HCT116 (cell line): Measurements from ENCODE around the gene RNF10. TPM values are rescaled to one million over a fixed set of nuclear protein-coding genes. Genes with fewer than 3 reads are reported as not detected.
A peak's percentile ranks its signal among the peaks of the same experiment; 100 is the strongest.

Experiments used
- ATAC-seq: fragments of 200-7000 bp; cut with Tn5 transposase; 2 replicates; pipeline ENCODE4 v1.9.1; 2020; ENCODE audit warnings: mild to moderate bottlenecking, moderate library complexity
- BruUV-seq: library from RNA; stranded (reverse); fragments of 400-500 nt; replicated peaks from 2 replicates; lab custom pipeline; 2021; lab: Mats Ljungman, UMichigan
- CTCF ChIA-PET: fragments of 300-600 bp; sonication (Branson Sonifier 250); formaldehyde crosslinking; loops from one replicate; lab custom pipeline; 2021; ENCODE audit warnings: antibody characterized with exemption; lab: Charles Lee
- POLR2A ChIA-PET: fragments of 300-600, 350-600 bp; sonication (Branson Sonifier 250); formaldehyde crosslinking; loops from one replicate; lab custom pipeline; 2021; ENCODE audit warnings: antibody characterized with exemption; lab: Charles Lee
- RAD21 ChIA-PET, 2 experiments: fragments of 300-600 bp; sonication (Branson Sonifier 250); formaldehyde crosslinking; loops; one replicate each; lab custom pipeline; 2023; ENCODE audit warnings: low total read pairs in 2 of 2; ENCODE audit not compliant: uncharacterized antibody in 2 of 2, unreplicated experiment in 2 of 2, low non-redundant PET in 1 of 2; lab: Charles Lee
- DNase-seq: peaks from one replicate; pipeline ENCODE4 v3.0.0-alpha.2; 2010; ENCODE audit warnings: low read depth, low spot score
- H2AFZ ChIP-seq: fragments of 200-600 bp; shearing (Covaris generic), sonication (generic); 2 replicates; pipeline ENCODE4 v1.6.1; 2017; ENCODE audit warnings: low read depth, mixed run types, mixed read lengths, antibody characterized with exemption, low read length; ENCODE audit not compliant: poor library complexity, severe bottlenecking
- H3K27ac ChIP-seq: 2 replicates; pipeline ENCODE4 v1.5.1; 2012; ENCODE audit warnings: low read depth, low read length
- H3K27me3 ChIP-seq: fragments of 200-600 bp; sonication (generic); 2 replicates; pipeline ENCODE4 v1.6.1; 2016; ENCODE audit warnings: mixed run types, low read length, mixed read lengths; ENCODE audit not compliant: insufficient read depth
- H3K36me3 ChIP-seq, 2 experiments: fragments of 200-500 bp in 1 of 2; fragments of 200-600 bp in 1 of 2; sonication (Bioruptor generic) in 1 of 2; sonication (generic) in 1 of 2; 2 replicates each; pipeline versions ENCODE4 v1.5.1 to v1.6.1; 2014 to 2016; ENCODE audit warnings: low read length in 2 of 2, inconsistent platforms in 1 of 2, mixed read lengths in 1 of 2, mixed run types in 1 of 2; ENCODE audit not compliant: insufficient read depth in 2 of 2, control insufficient read depth in 1 of 2
- H3K4me1 ChIP-seq, 2 experiments: fragments of 200-600 bp in 1 of 2; sonication (generic) in 1 of 2; 2 replicates each; pipeline versions ENCODE4 v1.5.1 to v1.6.1; 2012 to 2017; ENCODE audit warnings: low read length in 2 of 2, inconsistent platforms in 1 of 2, mild to moderate bottlenecking in 1 of 2, mixed read lengths in 1 of 2, mixed run types in 1 of 2, moderate library complexity in 1 of 2; ENCODE audit not compliant: insufficient read depth in 2 of 2, control insufficient read depth in 1 of 2
- H3K4me2 ChIP-seq: fragments of 200-600 bp; sonication (generic); 2 replicates; pipeline ENCODE4 v1.6.1; 2017; ENCODE audit warnings: mixed run types, low read length, mixed read lengths
- H3K4me3 ChIP-seq, 2 experiments: fragments of 200-600 bp in 1 of 2; sonication (generic) in 1 of 2; replicated peaks in 1 of 2; 2 replicates each; pipeline ENCODE4 v1.5.1; 2011 to 2016; ENCODE audit warnings: low read length in 2 of 2, control low read depth in 1 of 2, low read depth in 1 of 2, mild to moderate bottlenecking in 1 of 2, mixed read lengths in 1 of 2, mixed run types in 1 of 2
- H3K79me2 ChIP-seq: fragments of 200-600 bp; sonication (generic); 2 replicates; pipeline ENCODE4 v1.6.1; 2017; ENCODE audit warnings: mild to moderate bottlenecking, mixed run types, low read length, moderate library complexity, mixed read lengths; ENCODE audit not compliant: insufficient read depth
- H3K9ac ChIP-seq: fragments of 200-600 bp; sonication (generic); 2 replicates; pipeline ENCODE4 v1.6.1; 2016; ENCODE audit warnings: low read length, mixed read lengths
- H3K9me2 ChIP-seq: fragments of 200-600 bp; sonication (generic), shearing (Covaris generic); 2 replicates; pipeline ENCODE4 v1.6.1; 2017; ENCODE audit warnings: mixed run types, mild to moderate bottlenecking, moderate library complexity; ENCODE audit not compliant: insufficient read depth
- H3K9me3 ChIP-seq, 2 experiments: fragments of 200-500 bp in 1 of 2; fragments of 200-600 bp in 1 of 2; sonication (Bioruptor generic) in 1 of 2; sonication (generic) in 1 of 2; 2 replicates each; pipeline ENCODE4 v1.6.1; 2014 to 2017; ENCODE audit warnings: low read length in 2 of 2, mixed read lengths in 2 of 2, inconsistent platforms in 1 of 2, low read depth in 1 of 2, mild to moderate bottlenecking in 1 of 2, mixed run types in 1 of 2, moderate library complexity in 1 of 2; ENCODE audit not compliant: control insufficient read depth in 1 of 2, insufficient read depth in 1 of 2
- H4K20me1 ChIP-seq: fragments of 200-600 bp; sonication (generic), shearing (Covaris generic); 2 replicates; pipeline ENCODE4 v1.6.1; 2017; ENCODE audit warnings: mixed run types, mild to moderate bottlenecking, moderate library complexity; ENCODE audit not compliant: insufficient read depth
- CBX3 ChIP-seq: IDR thresholded peaks from 2 replicates; pipeline ENCODE4 v1.6.1; 2012; ENCODE audit warnings: low read depth
- CEBPB ChIP-seq: IDR thresholded peaks from 2 replicates; pipeline ENCODE4 v1.6.1; 2012; ENCODE audit warnings: low read depth
- EGR1 ChIP-seq: IDR thresholded peaks from 2 replicates; pipeline ENCODE4 v1.6.1; 2012; ENCODE audit warnings: low read depth
- JUND ChIP-seq: IDR thresholded peaks from 2 replicates; pipeline ENCODE4 v1.6.1; 2012
- MAX ChIP-seq: IDR thresholded peaks from 2 replicates; pipeline ENCODE4 v1.6.1; 2012
- POLR2A ChIP-seq: IDR thresholded peaks from 2 replicates; pipeline ENCODE4 v1.7.0; 2011; ENCODE audit warnings: borderline replicate concordance; ENCODE audit not compliant: insufficient read depth, insufficient read length; ENCODE audit errors: extremely low read depth
- POLR2AphosphoS5 ChIP-seq: IDR thresholded peaks from 2 replicates; pipeline ENCODE4 v1.6.1; 2011; ENCODE audit warnings: mild to moderate bottlenecking, low read depth, low read length, moderate library complexity
- RAD21 ChIP-seq: IDR thresholded peaks from 2 replicates; pipeline ENCODE4 v1.6.1; 2012; ENCODE audit warnings: low read depth, mild to moderate bottlenecking
- SIN3A ChIP-seq: IDR thresholded peaks from 2 replicates; pipeline ENCODE4 v1.6.1; 2012; ENCODE audit warnings: low read depth
- SP1 ChIP-seq: IDR thresholded peaks from 2 replicates; pipeline ENCODE4 v1.6.1; 2012; ENCODE audit warnings: low read depth
- SRF ChIP-seq: IDR thresholded peaks from 2 replicates; pipeline ENCODE4 v1.6.1; 2012; ENCODE audit warnings: low read depth
- TCF7L2 ChIP-seq: IDR thresholded peaks from 2 replicates; pipeline ENCODE4 v1.7.0; 2011; ENCODE audit warnings: borderline replicate concordance, inconsistent platforms; ENCODE audit not compliant: insufficient read depth, insufficient read length; ENCODE audit errors: extremely low read depth
- YY1 ChIP-seq: IDR thresholded peaks from 2 replicates; pipeline ENCODE4 v1.6.1; 2011; ENCODE audit warnings: low read length, low read depth, moderate library complexity, mild to moderate bottlenecking; ENCODE audit not compliant: insufficient replicate concordance; ENCODE audit errors: extremely low read depth
- ZNF274 ChIP-seq: fragments of 200-500 bp; sonication (Bioruptor generic); IDR thresholded peaks from 2 replicates; pipeline ENCODE4 v1.6.1; 2014; ENCODE audit warnings: mild to moderate bottlenecking, low read depth, low read length, inconsistent platforms
- intact Hi-C: fragments of 100-400 bp; cut with micrococcal nuclease; formaldehyde crosslinking; loops from 2 replicates; pipeline ENCODE4 v1.10.0; 2022
- total RNA-seq: library from RNA; stranded (reverse); gene quantifications from one replicate; pipeline ENCODE4 v1.2.1, GENCODE V29; 2021; ENCODE audit not compliant: unreplicated experiment
- TF ChIP-seq, protein P1 (sequence below): IDR thresholded peaks from 2 replicates; pipeline ENCODE4 v1.6.1; 2011; ENCODE audit warnings: mild to moderate bottlenecking, low read length, moderate library complexity; ENCODE audit not compliant: insufficient replicate concordance; ENCODE audit errors: extremely low read depth
- TF ChIP-seq, protein P2 (sequence below): IDR thresholded peaks from 2 replicates; pipeline ENCODE4 v1.6.1; 2012; ENCODE audit warnings: low read depth

RNF10 gene
- total RNA-seq, 1 experiment from 2014 or later, result 141 TPM

DNA sequence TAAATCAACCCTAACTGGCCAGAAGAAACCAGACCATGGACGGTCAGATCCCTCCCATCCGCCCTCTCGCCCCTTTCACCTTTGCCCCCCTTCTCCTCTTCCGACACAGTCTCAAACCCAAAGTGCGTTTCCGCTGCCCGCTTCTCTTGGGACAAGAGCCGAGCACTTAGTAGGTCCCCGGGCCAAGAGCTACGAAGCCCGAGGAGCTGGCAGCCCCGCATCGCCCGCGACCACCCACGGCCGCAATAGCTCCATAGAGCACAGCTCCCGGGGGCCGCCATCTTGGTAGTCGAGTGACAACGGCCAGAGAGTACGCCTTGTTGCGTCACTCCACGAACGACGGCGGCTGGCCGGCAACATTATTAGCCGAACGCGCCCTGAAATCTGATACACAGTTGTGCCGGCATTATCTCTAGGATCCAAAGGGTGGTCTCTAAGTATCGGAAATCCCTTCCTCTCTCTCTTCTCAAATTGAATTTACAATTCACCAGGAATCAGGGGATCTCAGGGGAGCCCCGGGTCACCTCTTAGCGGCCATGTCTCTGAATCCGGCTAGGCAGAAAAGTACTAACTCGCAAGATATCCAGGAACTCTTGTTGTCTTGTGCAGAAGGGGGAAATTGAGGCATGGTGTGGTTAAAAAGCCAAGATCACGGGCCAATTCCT is 5.2 kb upstream of the RNF10 start, which contains the start of gene COQ5:
TSS of gene COQ5 (minus strand) at position 298 of the 665 bp plus-strand sequence. CDS start at position 281, 17 bp downstream.
- no peaks in the 10 kb centered on the region for H3K27me3 ChIP-seq
- peak within 1 kb of the TSS; percentile 68 for H3K27ac ChIP-seq
- no peaks in the 10 kb centered on the region for H3K9me3 ChIP-seq
- RAD21 ChIA-PET, result interaction anchor here in 1 of 2 experiments (0.7 kb wide), 1 partner anchor 54 kb away, joined by 3 read pairs; no protein-coding TSS in a partner anchor
- H4K20me1 ChIP-seq, result no peaks in the 10 kb centered on the region
- peak; percentile 92 for TF ChIP-seq POLR2AphosphoS5
- TF ChIP-seq POLR2A, result peak; percentile 71
- TF ChIP-seq, protein P1, sequence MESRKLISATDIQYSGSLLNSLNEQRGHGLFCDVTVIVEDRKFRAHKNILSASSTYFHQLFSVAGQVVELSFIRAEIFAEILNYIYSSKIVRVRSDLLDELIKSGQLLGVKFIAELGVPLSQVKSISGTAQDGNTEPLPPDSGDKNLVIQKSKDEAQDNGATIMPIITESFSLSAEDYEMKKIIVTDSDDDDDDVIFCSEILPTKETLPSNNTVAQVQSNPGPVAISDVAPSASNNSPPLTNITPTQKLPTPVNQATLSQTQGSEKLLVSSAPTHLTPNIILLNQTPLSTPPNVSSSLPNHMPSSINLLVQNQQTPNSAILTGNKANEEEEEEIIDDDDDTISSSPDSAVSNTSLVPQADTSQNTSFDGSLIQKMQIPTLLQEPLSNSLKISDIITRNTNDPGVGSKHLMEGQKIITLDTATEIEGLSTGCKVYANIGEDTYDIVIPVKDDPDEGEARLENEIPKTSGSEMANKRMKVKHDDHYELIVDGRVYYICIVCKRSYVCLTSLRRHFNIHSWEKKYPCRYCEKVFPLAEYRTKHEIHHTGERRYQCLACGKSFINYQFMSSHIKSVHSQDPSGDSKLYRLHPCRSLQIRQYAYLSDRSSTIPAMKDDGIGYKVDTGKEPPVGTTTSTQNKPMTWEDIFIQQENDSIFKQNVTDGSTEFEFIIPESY, result peak; percentile 79
- TF ChIP-seq MAX, result peak; percentile 53
- TF ChIP-seq YY1, result peak; percentile 97
- 0 out of 2 replicates have a peak, but pooled peaks have one; percentile 7 for TF ChIP-seq JUND
- peak; percentile 63 for TF ChIP-seq EGR1
- peak; percentile 75 for TF ChIP-seq TCF7L2
- no peak for TF ChIP-seq SRF
- TF ChIP-seq RAD21, result no peak
- TF ChIP-seq CBX3, result peak; percentile 76; the same call in 1 of the 2 replicates
- no peak for TF ChIP-seq ZNF274
- peak; percentile 70 for TF ChIP-seq SP1
- peak; percentile 93 for TF ChIP-seq CEBPB
- TF ChIP-seq SIN3A, result peak; percentile 68
- TF ChIP-seq, protein P2, sequence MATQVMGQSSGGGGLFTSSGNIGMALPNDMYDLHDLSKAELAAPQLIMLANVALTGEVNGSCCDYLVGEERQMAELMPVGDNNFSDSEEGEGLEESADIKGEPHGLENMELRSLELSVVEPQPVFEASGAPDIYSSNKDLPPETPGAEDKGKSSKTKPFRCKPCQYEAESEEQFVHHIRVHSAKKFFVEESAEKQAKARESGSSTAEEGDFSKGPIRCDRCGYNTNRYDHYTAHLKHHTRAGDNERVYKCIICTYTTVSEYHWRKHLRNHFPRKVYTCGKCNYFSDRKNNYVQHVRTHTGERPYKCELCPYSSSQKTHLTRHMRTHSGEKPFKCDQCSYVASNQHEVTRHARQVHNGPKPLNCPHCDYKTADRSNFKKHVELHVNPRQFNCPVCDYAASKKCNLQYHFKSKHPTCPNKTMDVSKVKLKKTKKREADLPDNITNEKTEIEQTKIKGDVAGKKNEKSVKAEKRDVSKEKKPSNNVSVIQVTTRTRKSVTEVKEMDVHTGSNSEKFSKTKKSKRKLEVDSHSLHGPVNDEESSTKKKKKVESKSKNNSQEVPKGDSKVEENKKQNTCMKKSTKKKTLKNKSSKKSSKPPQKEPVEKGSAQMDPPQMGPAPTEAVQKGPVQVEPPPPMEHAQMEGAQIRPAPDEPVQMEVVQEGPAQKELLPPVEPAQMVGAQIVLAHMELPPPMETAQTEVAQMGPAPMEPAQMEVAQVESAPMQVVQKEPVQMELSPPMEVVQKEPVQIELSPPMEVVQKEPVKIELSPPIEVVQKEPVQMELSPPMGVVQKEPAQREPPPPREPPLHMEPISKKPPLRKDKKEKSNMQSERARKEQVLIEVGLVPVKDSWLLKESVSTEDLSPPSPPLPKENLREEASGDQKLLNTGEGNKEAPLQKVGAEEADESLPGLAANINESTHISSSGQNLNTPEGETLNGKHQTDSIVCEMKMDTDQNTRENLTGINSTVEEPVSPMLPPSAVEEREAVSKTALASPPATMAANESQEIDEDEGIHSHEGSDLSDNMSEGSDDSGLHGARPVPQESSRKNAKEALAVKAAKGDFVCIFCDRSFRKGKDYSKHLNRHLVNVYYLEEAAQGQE, result no peak
- TF ChIP-seq, all 23 proteins: peak for 12
- intact Hi-C loops, result no loop called here
- Histone ChIP-seq H3K79me2 (peaks cover 8% of the 10 kb centered on the region), H3K4me2 (peak within 1 kb of the TSS; percentile 94), H3K9ac (peak within 1 kb of the TSS; percentile 88), H3K4me1 (peaks cover 5 to 18% of the 10 kb centered on the region in 2 experiments; a peak in 2 of 4 replicates), H3K4me3 (peak within 1 kb of the TSS; percentile 86 to 97), H3K9me2 (no peaks in the 10 kb centered on the region), H3K36me3 (no peaks in the 10 kb centered on the region), H2AFZ (peak within 1 kb of the TSS; percentile 96)
- ATAC-seq (peak; percentile 90), DNase-seq (peak; percentile 68)
- BruUV-seq, result no TSS peak
- ChIA-PET CTCF (interaction anchor here (1.3 kb wide), 2 partner anchors 52 to 120 kb away, joined by 3 to 4 read pairs; partner anchors contain the start of gene POP5), POLR2A (interaction anchor here (0.6 to 1.3 kb wide), 4 partner anchors 27 to 238 kb away, joined by 3 to 7 read pairs (median 4); partner anchors contain the start of genes DYNLL1 and RNU4-2)
